ENCODE data around the gene NFKBIL1.
"Not testable (repeated sequence)": the region's sequence is repeated elsewhere in the genome, so short reads cannot be mapped to it uniquely, and the experiment has no call there.

The NFKBIL1 gene

GRCh38 chr6:31580807-31581433 lies 33.5 kb downstream of the NFKBIL1 start:
- peak; percentile 90 for DNase-seq (ENCODE audit: low spot score)

GRCh38 chr6:31581434-31582229 lies 34.2 kb downstream of the NFKBIL1 start:
- DNase-seq (ENCODE audit: low spot score) = no peak

GRCh38 chr6:31582230-31582643 lies 34.8 kb downstream of the NFKBIL1 start, which contains the start of gene LTB:
Gene LTB, minus strand, starts transcription at chr6:31582424. Its CDS starts 7 bp downstream, at chr6:31582417.
- DNase-seq (ENCODE audit: low spot score) = no peak

- no peak for DNase-seq (ENCODE audit: low spot score)
Observed at GRCh38 chr6:31585491-31585890, 38.1 kb downstream of the NFKBIL1 start.

GRCh38 chr6:31586008-31586407 lies 38.6 kb downstream of the NFKBIL1 start, which contains the start of gene LST1:
Gene LST1, plus strand, starts transcription at chr6:31586277. Its CDS starts 1,023 bp downstream, at chr6:31587300.
- DNase-seq (ENCODE audit: low spot score) = no peak

- DNase-seq (ENCODE audit: low spot score) = no peak
Observed at GRCh38 chr6:31586599-31587281, 39.3 kb downstream of the NFKBIL1 start.

- DNase-seq (ENCODE audit: low spot score) = no peak
Observed at GRCh38 chr6:31587791-31588777, 40.7 kb downstream of the NFKBIL1 start.

GRCh38 chr6:31588871-31589650 lies 41.7 kb downstream of the NFKBIL1 start:
- no peak for DNase-seq (ENCODE audit: low spot score)

GRCh38 chr6:31590691-31591090 lies 43.3 kb downstream of the NFKBIL1 start:
- not testable (repeated sequence) for DNase-seq (ENCODE audit: low spot score)

GRCh38 chr6:31592396-31592771 lies 45.0 kb downstream of the NFKBIL1 start:
- no peak for DNase-seq (ENCODE audit: low spot score)

- DNase-seq (ENCODE audit: low spot score) = no peak
Observed at GRCh38 chr6:31597006-31597405, 49.6 kb downstream of the NFKBIL1 start.

- DNase-seq (ENCODE audit: low spot score) = no peak
Observed at GRCh38 chr6:31607317-31607716, 59.9 kb downstream of the NFKBIL1 start.
